Dedifferentiated amniotic fluid mesenchymal stem cell (primary cell): Measurements from ENCODE around the gene CYSLTR2.

Experiments
- DNase-seq: peaks from one replicate; pipeline ENCODE4 v3.0.0-alpha.2; 2016; ENCODE audit errors: extremely low spot score

The CYSLTR2 gene

GRCh38 chr13:48739386-48739964 lies 85.7 kb downstream of the CYSLTR2 start:
- DNase-seq, result no peak

GRCh38 chr13:48741377-48741776 lies 87.6 kb downstream of the CYSLTR2 start:
- no peak for DNase-seq

- no peak for DNase-seq
These were observed 93.1 kb downstream of the CYSLTR2 start for GRCh38 chr13:48746821-48747220.

DNA sequence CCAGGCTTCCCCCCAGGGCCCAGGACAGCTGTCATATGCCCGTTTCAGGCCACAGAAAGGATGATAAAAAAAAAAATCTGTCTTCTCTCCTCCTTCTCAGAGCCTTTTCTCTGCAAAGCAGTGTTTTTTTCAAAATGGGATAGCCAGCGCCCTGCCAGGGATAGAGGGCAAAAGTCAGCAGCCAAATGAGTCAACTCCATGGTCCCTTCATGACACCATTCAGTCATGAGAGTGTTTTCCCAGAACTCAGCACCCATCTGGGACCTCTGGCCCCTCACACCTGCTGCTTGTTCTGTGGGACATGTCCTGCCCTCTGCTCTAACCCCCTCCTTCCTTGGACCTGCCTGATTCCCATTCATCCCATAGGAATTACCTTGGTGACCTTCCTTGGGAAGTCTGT lies 95.0 kb downstream of the CYSLTR2 start:
- no peak for DNase-seq

- no peak for DNase-seq
These were observed 95.4 kb downstream of the CYSLTR2 start for GRCh38 chr13:48749144-48749543.

- DNase-seq, result peak; percentile 90
These were observed 96.2 kb downstream of the CYSLTR2 start for GRCh38 chr13:48749699-48750473.

GRCh38 chr13:48750588-48751383 lies 97.1 kb downstream of the CYSLTR2 start:
- DNase-seq, result no peak

DNA sequence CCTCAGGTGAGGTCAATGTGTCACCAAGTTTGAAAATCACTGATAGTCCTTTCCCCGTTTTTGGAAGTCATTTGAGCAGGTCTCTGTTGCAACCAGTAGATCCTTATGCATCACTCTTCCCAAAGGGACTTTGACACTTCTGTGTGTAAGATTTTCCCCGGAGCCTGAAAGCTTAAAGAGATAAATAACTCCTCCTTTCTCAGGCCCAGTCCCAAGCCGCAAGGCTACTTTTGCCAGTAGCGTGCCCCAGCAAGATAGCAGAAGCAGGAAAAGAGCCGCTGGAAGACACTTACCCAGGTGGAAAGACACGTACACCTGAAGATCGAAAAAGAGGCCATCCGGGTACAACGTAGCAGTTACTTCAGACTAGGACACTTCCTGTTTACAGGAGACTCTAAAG lies 106.9 kb downstream of the CYSLTR2 start:
- no peak for DNase-seq
